GM18502 (cell line): Measurements from ENCODE around the gene LMLN.
"Not testable (repeated sequence)": the region's sequence is repeated elsewhere in the genome, so short reads cannot be mapped to it uniquely, and the experiment has no call there.

ENCODE experiments used
- ATAC-seq: cut with Tn5 transposase; IDR thresholded peaks from one replicate; pipeline ENCODE4 v1.9.1; 2021; ENCODE audit warnings: mild to moderate bottlenecking; ENCODE audit not compliant: unreplicated experiment, poor library complexity

The LMLN gene

DNA sequence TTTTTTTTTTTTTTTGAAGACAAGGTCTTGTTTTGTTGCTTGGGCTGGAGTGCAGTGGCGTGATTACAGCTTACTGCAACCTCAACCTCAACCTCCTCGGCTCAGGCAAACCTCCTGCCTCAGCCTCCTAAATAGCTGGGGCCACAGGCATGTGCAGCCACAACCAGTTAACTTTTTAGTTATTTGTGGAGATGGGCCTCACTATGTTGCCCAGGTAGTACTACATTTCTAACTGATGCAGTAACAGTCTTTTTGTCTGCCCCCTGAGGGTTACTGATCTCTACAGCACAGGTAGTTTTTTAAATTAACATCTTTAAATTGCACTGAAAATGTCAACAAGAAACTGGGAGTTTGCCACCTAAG, 3.4 kb upstream of the LMLN start:
- ATAC-seq = no peak

DNA sequence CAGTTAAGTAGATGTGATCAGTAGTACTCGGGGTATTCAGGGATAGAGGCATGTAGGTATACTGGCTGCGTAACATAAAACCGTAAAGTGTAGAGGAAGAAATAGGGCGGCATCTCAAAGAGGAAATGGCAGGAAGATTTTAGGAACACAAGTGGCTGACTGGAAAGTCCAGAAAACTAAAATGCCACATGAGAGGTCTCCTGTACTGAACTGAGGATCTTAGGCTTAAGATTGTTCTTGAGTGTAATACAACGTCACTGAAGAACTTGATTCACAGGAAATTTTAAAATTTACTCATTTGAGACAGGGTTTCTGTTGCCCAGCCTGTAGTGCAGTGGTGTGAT, 2.3 kb upstream of the LMLN start:
- no peak for ATAC-seq

DNA sequence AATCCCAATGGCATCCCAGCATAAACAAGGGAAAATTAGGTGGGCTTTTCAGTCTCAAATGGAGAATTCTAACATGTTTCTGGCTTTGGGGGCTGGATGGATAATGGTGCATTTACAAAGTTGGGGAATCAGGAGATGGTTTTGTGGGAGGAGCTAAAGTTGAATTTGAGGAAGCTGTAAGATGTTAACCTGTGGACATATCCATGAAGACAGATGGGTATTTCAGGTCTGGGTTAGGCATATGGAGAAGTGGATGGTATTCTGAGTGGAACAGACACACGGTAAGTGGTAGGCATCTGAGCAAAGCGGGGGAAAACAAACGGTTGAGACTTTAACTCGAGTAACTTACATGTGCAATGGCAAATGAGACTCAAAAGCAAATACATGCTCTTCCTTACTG, 1.7 kb upstream of the LMLN start:
- ATAC-seq = no peak

DNA sequence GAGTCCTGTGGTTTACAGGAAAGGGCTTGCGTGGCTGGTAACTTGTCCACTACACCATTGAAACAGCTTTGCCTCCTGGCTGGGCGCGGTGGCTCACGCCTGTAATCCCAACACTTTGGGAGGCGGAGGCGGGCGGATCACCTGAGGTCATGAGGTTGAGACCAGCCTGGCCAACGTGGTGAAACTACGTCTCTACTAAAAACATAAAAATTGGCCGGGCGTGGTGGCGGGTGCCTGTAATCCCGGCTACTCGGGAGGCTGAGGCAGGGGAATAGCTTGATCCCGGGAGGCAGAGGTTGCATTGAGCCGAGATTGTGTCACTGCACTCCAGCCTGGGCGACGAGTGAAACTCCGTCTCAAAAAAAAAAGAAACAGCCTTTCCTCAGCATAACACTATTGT, 1.2 kb upstream of the LMLN start:
- not testable (repeated sequence) for ATAC-seq

DNA sequence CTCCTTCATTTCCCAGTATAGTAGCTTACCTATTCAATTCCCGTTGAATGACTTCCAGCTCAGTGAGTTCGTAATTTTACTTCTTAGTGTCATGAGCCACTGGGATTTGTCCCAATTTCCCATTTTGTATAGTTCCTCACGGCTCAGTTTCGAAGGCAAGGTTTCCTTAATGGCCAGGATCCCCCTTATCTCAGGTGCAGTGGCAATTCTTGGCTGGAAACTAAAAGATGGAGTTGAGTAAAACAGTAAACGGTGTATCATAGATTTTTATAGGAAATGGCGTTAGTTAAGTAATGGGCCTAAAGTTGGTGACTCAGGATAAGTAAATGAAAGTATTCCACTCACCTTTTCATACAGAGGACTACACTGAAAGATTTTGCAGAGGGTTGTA, 522 bp upstream of the LMLN start:
- ATAC-seq = no peak

DNA sequence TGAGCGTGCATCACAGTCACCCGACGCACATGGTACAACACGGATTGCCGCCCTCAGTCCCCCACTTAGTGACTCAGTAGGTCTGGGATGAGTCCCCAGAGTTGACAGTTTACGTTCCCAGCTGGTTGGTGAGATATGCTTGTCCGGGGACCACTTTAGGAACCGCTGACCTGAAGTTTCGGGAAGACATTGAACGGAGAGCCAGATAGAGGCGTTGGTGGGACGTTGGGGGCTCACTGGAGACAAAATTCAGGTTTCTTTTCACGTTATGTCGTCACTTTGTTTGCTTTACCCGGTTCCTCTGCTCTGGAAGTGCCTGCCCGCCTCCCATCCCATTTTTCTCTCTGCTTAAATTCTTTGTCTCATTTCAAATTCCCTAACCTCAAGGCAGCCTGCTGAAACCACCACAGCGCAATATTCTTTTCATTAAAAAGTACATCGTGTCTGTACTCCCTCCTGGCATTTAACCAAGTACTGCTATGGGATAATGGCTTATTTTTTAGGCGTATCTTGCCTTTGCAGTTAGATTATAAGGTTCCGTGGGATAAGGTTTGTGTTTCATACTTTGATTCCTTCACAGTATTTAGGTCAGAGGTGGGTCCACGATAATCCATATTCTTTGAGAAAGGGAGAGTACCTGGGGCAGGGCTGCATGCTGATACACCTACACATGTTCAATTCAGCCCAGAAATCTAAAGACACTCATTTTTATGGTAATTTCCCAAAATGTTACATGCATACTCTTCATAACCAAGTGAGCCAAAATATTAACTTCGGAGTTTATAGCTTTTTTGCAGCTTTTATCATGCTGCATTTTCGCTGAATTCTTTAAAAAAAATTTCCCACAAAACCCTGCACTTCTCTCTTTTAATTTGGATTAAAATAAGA, 921 bp downstream of the LMLN start:
- ATAC-seq = no peak

DNA sequence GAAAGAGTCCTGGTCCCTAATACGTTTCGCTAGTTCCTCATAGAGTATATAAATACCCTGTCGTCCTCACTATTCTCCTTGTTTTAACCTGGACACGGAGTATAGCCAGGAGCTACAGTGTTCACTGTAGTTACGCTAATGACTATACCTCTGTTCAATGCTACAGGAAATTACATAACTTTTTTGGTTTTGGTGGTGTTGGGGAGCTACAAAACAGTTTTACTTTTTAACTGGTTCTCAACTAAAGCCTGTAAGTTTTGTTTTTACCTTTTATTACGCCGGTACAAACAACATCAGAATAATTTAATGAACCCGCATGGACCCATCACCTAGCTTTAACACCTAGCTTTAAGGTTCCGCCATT, 1.5 kb downstream of the LMLN start:
- ATAC-seq = no peak

DNA sequence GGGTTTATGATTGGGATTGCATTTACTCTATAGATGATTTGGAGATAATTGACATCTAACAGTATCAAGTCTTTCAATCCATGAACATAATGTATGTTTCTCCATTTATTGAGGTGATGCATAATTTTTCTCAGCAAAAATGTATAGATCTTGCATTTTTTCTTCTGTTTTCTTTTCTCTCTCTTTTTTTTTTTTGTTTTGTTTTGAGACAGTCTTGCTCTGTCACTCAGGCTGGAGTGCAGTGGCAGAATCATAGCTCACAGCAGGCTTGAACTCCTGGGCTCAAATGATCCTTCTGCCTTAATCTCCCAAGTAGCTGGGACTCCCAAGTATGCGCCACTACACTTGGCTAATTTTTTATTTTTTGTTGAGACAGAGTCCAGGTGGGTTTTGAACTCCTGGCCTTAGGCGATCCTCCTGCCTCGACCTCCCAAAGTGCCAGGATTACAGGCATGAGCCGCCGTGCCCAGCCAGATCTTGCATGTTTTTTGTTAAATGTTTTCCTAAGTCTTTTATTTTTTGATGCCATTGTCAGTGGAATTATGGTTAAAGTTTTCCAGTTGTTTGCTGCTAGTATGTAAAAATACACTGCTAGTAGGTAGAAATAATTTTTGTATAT, 3.1 kb downstream of the LMLN start:
- ATAC-seq = no peak

DNA sequence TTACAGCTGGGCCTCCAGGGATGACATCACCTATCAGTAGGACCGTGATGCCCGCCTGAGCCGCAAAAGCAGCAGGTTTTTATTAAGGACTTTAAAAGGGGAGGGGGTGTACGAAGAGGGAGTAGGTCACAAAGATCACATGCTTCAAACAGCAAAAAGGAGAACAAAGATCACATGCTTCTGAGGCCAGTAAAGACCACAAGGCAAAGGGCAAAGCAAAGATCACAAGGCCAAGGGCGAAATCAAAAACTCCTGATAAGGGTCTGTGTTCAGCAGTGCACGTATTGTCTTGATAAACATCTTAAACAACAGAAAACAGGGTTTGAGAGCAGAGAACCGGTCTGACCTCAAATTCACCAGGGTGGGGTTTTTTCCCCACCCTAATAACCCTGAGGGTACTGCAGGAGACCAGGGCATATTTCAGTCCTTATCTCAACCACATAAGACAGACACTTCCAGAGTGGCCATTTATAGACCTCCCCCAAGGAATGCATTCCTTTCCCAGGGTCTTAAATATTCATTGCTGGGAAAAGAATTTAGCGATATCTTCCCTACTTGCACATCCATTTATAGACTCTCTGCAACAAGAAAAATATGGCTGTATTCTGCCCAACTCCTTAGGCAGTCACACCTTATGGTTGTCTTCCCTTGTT, 7.4 kb downstream of the LMLN start:
- ATAC-seq = not testable (repeated sequence)

DNA sequence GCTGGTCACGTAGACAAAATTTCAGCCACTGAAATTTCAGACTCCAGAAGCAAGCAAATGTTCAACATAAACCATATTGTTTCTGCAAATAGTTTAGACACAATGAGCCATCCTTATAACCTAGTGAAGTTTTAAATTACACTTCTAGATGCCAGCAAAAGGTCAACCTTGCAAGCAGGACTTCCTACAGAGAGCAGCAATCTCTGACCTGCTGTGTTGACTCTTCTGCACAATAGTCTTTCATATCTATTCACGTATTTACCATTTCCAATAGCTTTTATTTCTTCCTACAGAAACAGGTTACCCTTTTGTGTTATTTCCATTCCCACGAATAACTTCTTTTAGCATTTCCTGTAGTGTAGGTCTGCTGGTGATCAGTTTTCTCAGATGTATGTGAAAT, 10.6 kb downstream of the LMLN start:
- ATAC-seq = no peak

DNA sequence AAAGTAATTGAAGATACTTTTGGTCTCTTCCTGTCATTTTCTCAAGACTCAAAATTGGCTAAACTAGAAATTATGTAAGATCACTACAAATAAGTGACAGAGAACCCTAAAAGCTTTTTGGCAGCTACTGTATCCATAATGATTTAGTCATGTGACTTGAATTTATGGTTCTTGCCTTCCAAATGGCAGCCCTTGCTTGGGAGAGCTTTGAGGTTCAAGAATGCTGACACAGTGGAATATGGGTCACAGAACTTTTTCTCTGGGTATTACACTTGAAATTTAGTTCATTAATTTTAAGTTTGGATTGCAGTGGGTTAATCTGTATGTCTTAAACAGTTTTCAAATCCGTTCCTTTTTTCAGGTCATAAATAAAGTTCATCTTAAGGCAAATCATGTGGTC, 14.0 kb downstream of the LMLN start:
- no peak for ATAC-seq

DNA sequence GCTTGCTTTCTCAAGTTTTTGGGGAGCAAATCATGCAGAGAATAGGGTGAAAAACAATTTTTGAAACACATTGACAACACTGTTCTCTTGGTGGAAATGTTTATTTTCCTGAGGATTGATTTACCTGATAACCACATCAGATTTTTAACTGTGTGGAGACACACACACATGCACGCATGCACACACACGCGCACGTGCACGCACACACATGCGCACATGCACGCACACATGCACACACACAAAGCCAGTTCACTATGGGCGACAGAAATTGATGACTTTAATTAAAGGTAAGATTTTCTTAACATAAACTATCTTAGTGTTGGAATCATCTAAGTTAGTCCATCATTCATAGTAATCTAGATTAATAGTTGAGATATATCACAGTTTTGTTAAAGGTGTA, 15.3 kb downstream of the LMLN start:
- ATAC-seq = no peak

DNA sequence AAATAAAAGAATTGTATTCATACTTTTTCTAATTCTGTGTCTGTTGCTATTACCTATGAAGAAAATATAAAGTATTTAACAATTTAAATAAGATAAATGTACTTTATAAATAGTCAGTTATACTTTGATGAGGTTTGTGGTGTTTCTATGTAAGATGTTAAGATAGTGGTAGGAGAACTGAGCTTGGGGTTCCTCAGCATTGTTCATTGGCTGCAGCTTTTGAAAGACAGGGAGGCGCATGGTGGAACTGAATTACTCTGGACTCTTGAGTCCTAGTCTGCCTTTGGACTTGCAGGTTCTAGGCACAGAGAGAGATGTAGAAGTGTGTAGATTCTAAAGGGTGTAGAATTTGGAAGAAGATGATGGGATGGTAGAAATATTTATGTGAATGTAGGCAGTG, 23.1 kb downstream of the LMLN start:
- ATAC-seq = no peak

DNA sequence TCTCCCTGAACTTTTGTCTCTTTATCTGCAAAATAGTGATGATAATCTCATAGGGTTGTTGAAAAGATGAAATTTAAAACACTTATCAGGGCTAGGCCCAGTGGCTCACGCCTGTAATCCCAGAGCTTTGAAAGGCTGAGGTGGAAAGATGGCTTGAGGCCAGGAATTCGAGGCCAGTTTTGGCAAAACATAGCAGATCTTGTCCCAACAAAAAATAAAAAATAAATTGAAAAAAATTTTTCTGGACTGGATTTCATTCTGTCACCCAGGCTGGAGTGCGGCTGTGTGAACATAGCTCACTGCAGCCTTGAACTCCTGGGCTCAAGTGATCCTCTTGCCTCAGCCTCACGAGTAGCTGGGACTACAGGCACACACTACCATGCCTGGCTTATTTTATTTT, 29.6 kb downstream of the LMLN start:
- ATAC-seq = no peak

DNA sequence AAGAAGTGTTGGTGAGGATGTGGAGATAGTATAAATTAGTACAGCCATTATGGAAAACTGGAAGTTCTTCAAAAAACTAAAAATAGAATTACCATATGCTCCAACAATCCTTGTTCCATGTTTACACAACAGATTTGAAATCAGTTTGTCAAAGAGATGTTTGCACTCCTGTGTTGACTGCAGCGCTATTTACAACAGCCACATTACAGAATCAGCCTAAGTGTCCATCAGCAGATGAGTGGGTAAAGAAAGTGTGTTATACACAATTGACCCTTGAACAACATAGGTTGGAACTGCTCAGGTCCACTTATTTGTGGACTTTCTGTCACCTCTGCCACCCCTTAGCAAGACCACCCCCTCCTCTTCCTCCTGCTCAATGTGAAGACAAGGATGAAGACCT, 34.7 kb downstream of the LMLN start:
- ATAC-seq = no peak

DNA sequence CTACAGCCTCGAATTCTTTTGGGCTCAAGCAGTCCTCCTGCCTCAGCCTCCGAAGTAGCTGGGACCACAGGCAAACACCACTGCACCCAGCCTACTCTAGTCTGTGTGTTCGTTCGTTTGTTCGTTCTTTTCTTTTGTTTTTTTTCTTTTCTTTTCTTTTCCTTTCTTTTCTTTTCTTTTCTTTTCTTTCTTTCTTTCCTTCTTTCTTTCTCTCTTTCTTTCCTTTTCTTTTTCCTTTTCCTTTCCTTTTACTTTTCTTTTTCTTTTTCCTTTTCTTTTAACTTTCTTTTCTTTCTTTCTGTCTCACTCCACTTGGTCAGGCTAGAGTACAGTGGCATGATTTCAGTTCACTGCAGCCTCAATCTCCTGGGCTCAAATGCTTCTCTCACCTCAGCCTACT, 36.8 kb downstream of the LMLN start:
- no peak for ATAC-seq

DNA sequence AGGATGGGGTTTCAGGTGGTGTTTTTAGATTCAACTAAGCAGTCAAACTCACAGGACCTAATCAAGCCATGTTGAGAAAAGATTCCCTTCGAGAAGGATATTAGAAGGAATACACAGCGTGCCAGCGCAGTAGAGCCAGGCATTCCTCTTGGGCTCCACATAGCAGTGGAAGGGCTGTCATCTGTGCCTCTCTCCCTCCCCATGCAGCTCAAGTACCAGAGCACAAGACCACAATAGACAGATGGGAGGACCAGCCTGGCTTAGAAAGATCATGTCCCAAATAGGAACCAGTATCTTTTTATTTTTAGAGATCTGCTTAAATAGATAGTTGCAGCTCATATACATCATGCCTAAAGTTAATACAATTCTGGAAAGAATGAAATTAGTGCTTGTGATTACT, 37.9 kb downstream of the LMLN start:
- no peak for ATAC-seq

DNA sequence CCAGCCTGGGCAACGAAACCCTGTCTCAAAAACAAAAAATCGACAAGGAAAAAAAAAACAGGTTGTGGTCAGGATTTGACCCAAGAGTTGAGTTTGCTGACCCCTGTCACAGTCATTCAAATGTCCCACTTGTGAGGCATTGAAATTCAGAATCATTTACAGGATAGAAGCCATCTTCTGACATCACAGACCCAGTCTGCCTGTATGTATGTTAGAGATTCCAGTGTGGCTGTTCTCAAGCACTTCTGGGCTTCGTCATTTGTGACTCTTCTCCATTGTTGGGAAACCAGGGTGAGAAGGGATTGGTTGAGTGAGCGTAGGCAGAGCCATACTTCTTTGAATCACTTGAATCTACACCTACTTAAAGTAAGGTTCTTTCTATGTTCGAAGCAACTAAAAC, 57.1 kb downstream of the LMLN start:
- ATAC-seq = no peak

DNA sequence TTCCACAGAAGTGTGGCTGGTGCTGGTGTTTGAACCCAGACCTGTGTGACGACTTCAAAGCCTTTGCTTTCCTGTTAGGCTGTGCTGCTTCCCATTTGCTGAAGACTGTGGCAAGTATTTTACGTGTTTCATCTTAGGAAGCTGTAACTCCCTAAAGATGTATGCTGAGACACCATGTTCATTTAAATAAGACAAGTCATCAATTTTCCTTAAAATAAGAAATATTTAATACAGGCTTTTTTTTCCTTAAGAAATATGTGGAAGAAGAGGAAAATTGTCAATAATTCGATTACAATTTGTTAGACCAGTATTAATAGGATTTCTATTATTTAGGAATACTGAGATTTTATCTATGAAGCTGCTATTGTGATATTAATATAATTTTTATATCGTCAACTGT, 58.4 kb downstream of the LMLN start:
- no peak for ATAC-seq

DNA sequence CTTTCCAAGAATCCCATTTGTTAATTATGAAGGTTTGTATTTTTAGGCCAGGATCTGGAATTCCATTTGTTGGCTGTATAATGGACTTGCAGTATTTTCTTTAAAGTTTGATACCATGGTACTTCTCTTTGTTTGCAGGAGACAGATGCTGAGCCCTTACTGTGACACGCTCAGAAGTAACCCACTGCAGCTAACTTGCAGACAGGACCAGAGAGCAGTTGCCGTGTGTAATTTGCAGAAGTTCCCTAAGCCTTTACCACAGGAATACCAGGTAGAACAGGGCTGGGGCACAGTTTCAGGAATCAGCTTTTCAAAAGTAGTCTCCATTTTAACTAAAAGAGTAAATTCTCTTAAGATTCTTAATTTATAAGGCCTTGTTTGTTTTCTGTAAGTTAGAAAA, 59.1 kb downstream of the LMLN start:
- no peak for ATAC-seq

DNA sequence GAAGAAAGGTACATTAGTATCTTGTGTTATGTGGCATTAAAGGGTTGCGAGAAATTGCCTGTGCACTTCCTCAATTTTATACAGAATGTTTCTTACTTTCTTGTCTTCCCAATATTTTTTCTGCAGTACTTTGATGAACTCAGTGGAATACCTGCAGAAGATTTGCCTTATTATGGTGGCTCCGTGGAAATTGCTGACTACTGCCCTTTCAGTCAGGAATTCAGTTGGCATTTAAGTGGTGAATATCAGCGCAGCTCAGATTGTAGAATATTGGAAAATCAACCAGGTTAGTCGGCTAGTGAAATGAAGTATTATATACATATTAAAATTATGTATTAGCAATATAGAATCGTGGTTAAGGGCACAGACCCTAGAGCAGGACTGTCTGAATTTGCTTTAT, 61.3 kb downstream of the LMLN start:
- no peak for ATAC-seq

DNA sequence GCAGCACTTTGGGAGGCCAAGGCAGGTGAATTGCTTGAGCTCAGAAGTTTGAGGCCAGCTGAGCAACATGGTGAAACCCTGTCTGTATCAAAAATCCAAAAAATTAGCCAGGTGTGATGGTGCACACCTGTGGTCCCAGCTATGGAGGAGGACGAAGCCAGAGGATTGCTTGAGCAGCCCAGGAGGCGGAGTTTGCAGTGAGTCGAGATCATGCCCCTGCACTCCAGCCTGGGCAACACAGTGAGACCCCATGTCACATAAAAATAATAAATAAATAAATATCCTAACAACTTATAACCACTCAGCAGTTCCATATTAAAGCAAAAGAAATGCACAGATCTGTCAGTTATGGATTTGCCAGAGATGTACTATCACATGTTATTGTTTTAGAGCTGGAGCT, 62.6 kb downstream of the LMLN start:
- no peak for ATAC-seq
